AG09309 (cell line): ENCODE measurements around the gene CPD.

Experiments
- DNase-seq: peaks from one replicate; pipeline ENCODE4 v3.0.0-alpha.2; 2010; ENCODE audit warnings: low read depth
- H3K4me3 ChIP-seq: 2 replicates; pipeline ENCODE4 v1.5.1; 2011; ENCODE audit warnings: mild to moderate bottlenecking, low read depth, low read length, moderate library complexity; ENCODE audit not compliant: control insufficient read depth
- CTCF ChIP-seq: IDR thresholded peaks from 2 replicates; pipeline ENCODE4 v1.5.1; 2011; ENCODE audit warnings: mild to moderate bottlenecking, low read depth, low read length, inconsistent platforms; ENCODE audit not compliant: insufficient read depth, control insufficient read depth; ENCODE audit errors: missing control alignments

CPD gene

GRCh38 chr17:30354701-30355100 is 24.0 kb upstream of the CPD start:
- TF ChIP-seq CTCF = no peak
- DNase-seq = no peak
- H3K4me3 ChIP-seq = no peak overlapping the region

- H3K4me3 ChIP-seq = no peak overlapping the region
- no peak for TF ChIP-seq CTCF
- no peak for DNase-seq
Measured at GRCh38 chr17:30357476-30357875, 21.3 kb upstream of the CPD start.

GRCh38 chr17:30358055-30358760 is 20.5 kb upstream of the CPD start:
- no peak for DNase-seq

GRCh38 chr17:30360086-30360808 is 18.5 kb upstream of the CPD start:
- no peak for TF ChIP-seq CTCF
- no peak for DNase-seq
- no peak overlapping the region for H3K4me3 ChIP-seq

More at GRCh38 chr17:30358055-30358760, 20.5 kb upstream of the CPD start:
- no peak overlapping the region for H3K4me3 ChIP-seq
- TF ChIP-seq CTCF = no peak

- no peak for DNase-seq
- TF ChIP-seq CTCF = no peak
- no peak overlapping the region for H3K4me3 ChIP-seq
Measured at GRCh38 chr17:30361766-30362279, 16.9 kb upstream of the CPD start.

- TF ChIP-seq CTCF = no peak
- peak; percentile 61 for DNase-seq
- H3K4me3 ChIP-seq = no peak overlapping the region
Measured at GRCh38 chr17:30363715-30364202, 15.0 kb upstream of the CPD start.
